WTC11 (cell line): ENCODE data around the gene NDUFV2. TPM values are rescaled to one million over a fixed set of nuclear protein-coding genes. Genes with fewer than 3 reads are reported as not detected.

Source experiments
- CREM ChIP-seq: sonication (generic); formaldehyde crosslinking; IDR thresholded peaks from 2 replicates; pipeline ENCODE4 v1.8.1; 2022; ENCODE audit warnings: mild to moderate bottlenecking, missing genetic modification reagents, moderate library complexity
- FOXJ3 ChIP-seq: sonication (generic); formaldehyde crosslinking; IDR thresholded peaks from 2 replicates; pipeline ENCODE4 v1.9.0; 2021; ENCODE audit warnings: missing genetic modification reagents, mild to moderate bottlenecking, borderline replicate concordance
- GTF2I ChIP-seq: fragments of 250-450 bp; sonication (Bioruptor Pico); conservative IDR thresholded peaks from 2 replicates; pipeline ENCODE4 v1.4.0; 2021; ENCODE audit warnings: mild to moderate bottlenecking
- NFE2L1 ChIP-seq: sonication (generic); formaldehyde crosslinking; IDR thresholded peaks from 2 replicates; pipeline ENCODE4 v1.8.1; 2023; ENCODE audit warnings: missing genetic modification reagents
- NR2C2 ChIP-seq: sonication (generic); formaldehyde crosslinking; IDR thresholded peaks from 2 replicates; pipeline ENCODE4 v1.8.0; 2022; ENCODE audit warnings: mild to moderate bottlenecking, missing genetic modification reagents
- NR3C1 ChIP-seq: sonication (generic); formaldehyde crosslinking; conservative IDR thresholded peaks from 2 replicates; pipeline ENCODE4 v1.8.1; 2023; ENCODE audit warnings: low read depth, mild to moderate bottlenecking, missing genetic modification reagents
- SOX15 ChIP-seq: fragments of 250-450 bp; sonication (Bioruptor Pico); IDR thresholded peaks from 2 replicates; pipeline ENCODE4 v1.9.0; 2021; ENCODE audit warnings: mild to moderate bottlenecking
- TP53 ChIP-seq: sonication (generic); formaldehyde crosslinking; IDR thresholded peaks from 2 replicates; pipeline ENCODE4 v1.8.1; 2023; ENCODE audit warnings: mild to moderate bottlenecking, missing genetic modification reagents
- ZNF121 ChIP-seq: sonication (generic); formaldehyde crosslinking; IDR thresholded peaks from 2 replicates; pipeline ENCODE4 v1.8.0; 2023; ENCODE audit warnings: missing genetic modification reagents
- total RNA-seq: library from RNA; stranded (reverse); gene quantifications from 3 replicates; pipeline ENCODE4 v1.2.3, GENCODE V29; 2021
- TF ChIP-seq, protein P1 (sequence below): sonication (generic); formaldehyde crosslinking; IDR thresholded peaks from 2 replicates; pipeline ENCODE4 v1.8.0; 2023; ENCODE audit warnings: missing genetic modification reagents, mild to moderate bottlenecking, borderline replicate concordance
- TF ChIP-seq, protein P2 (sequence below): sonication (generic); formaldehyde crosslinking; IDR thresholded peaks from 2 replicates; pipeline ENCODE4 v1.8.1; 2022; ENCODE audit warnings: mild to moderate bottlenecking, missing genetic modification reagents, moderate library complexity, borderline replicate concordance
- TF ChIP-seq, protein P3 (sequence below): sonication (generic); formaldehyde crosslinking; IDR thresholded peaks from 2 replicates; pipeline ENCODE4 v1.8.1; 2022; ENCODE audit warnings: low read depth, mild to moderate bottlenecking, moderate library complexity, missing genetic modification reagents, borderline replicate concordance
- TF ChIP-seq, protein P4 (sequence below): sonication (generic); formaldehyde crosslinking; IDR thresholded peaks from 2 replicates; pipeline ENCODE4 v1.8.0; 2023; ENCODE audit warnings: missing genetic modification reagents
- TF ChIP-seq, protein P5 (sequence below): sonication (generic); formaldehyde crosslinking; IDR thresholded peaks from 2 replicates; pipeline ENCODE4 v1.8.1; 2023; ENCODE audit warnings: mild to moderate bottlenecking, moderate library complexity, missing genetic modification reagents
- TF ChIP-seq, protein P6 (sequence below): fragments of 200-600 bp; IDR thresholded peaks from 2 replicates; pipeline ENCODE4 v1.8.0; 2022; ENCODE audit warnings: antibody characterized with exemption
- TF ChIP-seq, protein P7 (sequence below): sonication (generic); formaldehyde crosslinking; IDR thresholded peaks from 2 replicates; pipeline ENCODE4 v1.8.1; 2023; ENCODE audit warnings: mild to moderate bottlenecking, missing genetic modification reagents
- TF ChIP-seq, protein P8 (sequence below): fragments of 250-450 bp; sonication (Bioruptor Pico); IDR thresholded peaks from 2 replicates; pipeline ENCODE4 v1.9.0; 2021; ENCODE audit warnings: mild to moderate bottlenecking
- TF ChIP-seq, protein P9 (sequence below): sonication (generic); formaldehyde crosslinking; IDR thresholded peaks from 2 replicates; pipeline ENCODE4 v1.8.0; 2022; ENCODE audit warnings: missing genetic modification reagents
- TF ChIP-seq, protein P10 (sequence below): sonication (generic); formaldehyde crosslinking; IDR thresholded peaks from 2 replicates; pipeline ENCODE4 v1.8.1; 2023; ENCODE audit warnings: mild to moderate bottlenecking, missing genetic modification reagents, moderate library complexity

Gene NDUFV2
- total RNA-seq, 1 experiment from 2014 or later, result 192 TPM

DNA sequence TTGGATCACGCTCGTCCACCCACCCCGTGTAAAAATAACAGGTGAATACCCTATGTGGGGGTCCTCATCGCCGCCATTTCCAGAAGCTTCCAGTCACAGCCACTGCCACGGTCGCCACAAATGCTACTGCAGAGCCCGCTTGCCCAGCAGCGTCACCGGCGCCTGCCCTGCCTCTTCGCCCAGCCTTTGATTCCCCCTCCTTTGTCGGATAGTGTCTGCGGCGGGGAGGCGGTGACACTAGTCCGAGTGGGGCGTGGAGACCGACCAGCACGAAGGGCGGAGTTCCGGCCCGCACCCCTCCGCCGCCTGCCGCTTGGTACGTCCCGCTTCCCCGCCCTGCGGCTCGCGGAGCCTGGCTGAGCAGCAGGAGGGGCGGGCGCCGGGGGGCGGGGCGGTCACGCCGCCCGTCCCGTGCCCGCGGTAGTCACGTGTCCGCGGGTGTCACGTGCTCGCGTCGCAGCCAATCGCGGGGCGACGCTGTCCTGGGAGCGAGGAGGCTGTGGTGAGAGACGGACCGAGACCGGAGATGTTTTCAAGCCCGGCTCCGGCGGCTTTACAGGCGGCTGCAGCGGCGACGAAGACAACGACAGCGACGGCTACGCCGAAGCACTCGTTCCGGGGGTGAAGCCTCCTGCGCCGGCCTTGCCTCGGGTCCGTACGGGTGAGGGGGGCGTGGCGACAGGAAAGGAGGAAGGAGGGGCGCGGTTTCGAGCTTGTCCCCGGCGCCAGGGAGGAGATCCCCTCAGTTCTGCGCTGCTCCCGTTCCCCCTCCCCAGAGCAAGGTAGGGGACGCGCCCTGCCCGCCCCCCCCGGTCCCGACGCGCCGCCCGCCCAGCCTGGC is 34.0 kb downstream of the NDUFV2 start, which contains the start of gene ANKRD12 (continued):
- TF ChIP-seq, protein P1, sequence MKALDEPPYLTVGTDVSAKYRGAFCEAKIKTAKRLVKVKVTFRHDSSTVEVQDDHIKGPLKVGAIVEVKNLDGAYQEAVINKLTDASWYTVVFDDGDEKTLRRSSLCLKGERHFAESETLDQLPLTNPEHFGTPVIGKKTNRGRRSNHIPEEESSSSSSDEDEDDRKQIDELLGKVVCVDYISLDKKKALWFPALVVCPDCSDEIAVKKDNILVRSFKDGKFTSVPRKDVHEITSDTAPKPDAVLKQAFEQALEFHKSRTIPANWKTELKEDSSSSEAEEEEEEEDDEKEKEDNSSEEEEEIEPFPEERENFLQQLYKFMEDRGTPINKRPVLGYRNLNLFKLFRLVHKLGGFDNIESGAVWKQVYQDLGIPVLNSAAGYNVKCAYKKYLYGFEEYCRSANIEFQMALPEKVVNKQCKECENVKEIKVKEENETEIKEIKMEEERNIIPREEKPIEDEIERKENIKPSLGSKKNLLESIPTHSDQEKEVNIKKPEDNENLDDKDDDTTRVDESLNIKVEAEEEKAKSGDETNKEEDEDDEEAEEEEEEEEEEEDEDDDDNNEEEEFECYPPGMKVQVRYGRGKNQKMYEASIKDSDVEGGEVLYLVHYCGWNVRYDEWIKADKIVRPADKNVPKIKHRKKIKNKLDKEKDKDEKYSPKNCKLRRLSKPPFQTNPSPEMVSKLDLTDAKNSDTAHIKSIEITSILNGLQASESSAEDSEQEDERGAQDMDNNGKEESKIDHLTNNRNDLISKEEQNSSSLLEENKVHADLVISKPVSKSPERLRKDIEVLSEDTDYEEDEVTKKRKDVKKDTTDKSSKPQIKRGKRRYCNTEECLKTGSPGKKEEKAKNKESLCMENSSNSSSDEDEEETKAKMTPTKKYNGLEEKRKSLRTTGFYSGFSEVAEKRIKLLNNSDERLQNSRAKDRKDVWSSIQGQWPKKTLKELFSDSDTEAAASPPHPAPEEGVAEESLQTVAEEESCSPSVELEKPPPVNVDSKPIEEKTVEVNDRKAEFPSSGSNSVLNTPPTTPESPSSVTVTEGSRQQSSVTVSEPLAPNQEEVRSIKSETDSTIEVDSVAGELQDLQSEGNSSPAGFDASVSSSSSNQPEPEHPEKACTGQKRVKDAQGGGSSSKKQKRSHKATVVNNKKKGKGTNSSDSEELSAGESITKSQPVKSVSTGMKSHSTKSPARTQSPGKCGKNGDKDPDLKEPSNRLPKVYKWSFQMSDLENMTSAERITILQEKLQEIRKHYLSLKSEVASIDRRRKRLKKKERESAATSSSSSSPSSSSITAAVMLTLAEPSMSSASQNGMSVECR, result no peak; the same call in 1 of the 2 replicates
- TF ChIP-seq, protein P2, sequence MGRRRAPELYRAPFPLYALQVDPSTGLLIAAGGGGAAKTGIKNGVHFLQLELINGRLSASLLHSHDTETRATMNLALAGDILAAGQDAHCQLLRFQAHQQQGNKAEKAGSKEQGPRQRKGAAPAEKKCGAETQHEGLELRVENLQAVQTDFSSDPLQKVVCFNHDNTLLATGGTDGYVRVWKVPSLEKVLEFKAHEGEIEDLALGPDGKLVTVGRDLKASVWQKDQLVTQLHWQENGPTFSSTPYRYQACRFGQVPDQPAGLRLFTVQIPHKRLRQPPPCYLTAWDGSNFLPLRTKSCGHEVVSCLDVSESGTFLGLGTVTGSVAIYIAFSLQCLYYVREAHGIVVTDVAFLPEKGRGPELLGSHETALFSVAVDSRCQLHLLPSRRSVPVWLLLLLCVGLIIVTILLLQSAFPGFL (CRISPR knock-in tag), result 0 out of 2 replicates have a peak, but pooled peaks have one; percentile 30
- TF ChIP-seq, protein P3, sequence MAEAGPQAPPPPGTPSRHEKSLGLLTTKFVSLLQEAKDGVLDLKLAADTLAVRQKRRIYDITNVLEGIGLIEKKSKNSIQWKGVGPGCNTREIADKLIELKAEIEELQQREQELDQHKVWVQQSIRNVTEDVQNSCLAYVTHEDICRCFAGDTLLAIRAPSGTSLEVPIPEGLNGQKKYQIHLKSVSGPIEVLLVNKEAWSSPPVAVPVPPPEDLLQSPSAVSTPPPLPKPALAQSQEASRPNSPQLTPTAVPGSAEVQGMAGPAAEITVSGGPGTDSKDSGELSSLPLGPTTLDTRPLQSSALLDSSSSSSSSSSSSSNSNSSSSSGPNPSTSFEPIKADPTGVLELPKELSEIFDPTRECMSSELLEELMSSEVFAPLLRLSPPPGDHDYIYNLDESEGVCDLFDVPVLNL (CRISPR knock-in tag), result no peak
- TF ChIP-seq FOXJ3 (no peak), NFE2L1 (CRISPR knock-in tag) (no peak), NR2C2 (CRISPR knock-in tag) (no peak), TP53 (CRISPR knock-in tag) (no peak), NR3C1 (CRISPR knock-in tag) (no peak), CREM (CRISPR knock-in tag) (0 out of 2 replicates have a peak, but pooled peaks have one; percentile 5), ZNF121 (CRISPR knock-in tag) (no peak), SOX15 (no peak), GTF2I (CRISPR knock-in tag) (no peak)
- TF ChIP-seq, protein P4, sequence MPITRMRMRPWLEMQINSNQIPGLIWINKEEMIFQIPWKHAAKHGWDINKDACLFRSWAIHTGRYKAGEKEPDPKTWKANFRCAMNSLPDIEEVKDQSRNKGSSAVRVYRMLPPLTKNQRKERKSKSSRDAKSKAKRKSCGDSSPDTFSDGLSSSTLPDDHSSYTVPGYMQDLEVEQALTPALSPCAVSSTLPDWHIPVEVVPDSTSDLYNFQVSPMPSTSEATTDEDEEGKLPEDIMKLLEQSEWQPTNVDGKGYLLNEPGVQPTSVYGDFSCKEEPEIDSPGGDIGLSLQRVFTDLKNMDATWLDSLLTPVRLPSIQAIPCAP (CRISPR knock-in tag), result no peak; the same call in 1 of the 2 replicates
- TF ChIP-seq, protein P5, sequence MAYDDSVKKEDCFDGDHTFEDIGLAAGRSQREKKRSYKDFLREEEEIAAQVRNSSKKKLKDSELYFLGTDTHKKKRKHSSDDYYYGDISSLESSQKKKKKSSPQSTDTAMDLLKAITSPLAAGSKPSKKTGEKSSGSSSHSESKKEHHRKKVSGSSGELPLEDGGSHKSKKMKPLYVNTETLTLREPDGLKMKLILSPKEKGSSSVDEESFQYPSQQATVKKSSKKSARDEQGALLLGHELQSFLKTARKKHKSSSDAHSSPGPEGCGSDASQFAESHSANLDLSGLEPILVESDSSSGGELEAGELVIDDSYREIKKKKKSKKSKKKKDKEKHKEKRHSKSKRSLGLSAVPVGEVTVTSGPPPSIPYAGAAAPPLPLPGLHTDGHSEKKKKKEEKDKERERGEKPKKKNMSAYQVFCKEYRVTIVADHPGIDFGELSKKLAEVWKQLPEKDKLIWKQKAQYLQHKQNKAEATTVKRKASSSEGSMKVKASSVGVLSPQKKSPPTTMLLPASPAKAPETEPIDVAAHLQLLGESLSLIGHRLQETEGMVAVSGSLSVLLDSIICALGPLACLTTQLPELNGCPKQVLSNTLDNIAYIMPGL (CRISPR knock-in tag), result peak; percentile 76
- TF ChIP-seq, protein P6, sequence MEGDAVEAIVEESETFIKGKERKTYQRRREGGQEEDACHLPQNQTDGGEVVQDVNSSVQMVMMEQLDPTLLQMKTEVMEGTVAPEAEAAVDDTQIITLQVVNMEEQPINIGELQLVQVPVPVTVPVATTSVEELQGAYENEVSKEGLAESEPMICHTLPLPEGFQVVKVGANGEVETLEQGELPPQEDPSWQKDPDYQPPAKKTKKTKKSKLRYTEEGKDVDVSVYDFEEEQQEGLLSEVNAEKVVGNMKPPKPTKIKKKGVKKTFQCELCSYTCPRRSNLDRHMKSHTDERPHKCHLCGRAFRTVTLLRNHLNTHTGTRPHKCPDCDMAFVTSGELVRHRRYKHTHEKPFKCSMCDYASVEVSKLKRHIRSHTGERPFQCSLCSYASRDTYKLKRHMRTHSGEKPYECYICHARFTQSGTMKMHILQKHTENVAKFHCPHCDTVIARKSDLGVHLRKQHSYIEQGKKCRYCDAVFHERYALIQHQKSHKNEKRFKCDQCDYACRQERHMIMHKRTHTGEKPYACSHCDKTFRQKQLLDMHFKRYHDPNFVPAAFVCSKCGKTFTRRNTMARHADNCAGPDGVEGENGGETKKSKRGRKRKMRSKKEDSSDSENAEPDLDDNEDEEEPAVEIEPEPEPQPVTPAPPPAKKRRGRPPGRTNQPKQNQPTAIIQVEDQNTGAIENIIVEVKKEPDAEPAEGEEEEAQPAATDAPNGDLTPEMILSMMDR, result no peak
- TF ChIP-seq, protein P7, sequence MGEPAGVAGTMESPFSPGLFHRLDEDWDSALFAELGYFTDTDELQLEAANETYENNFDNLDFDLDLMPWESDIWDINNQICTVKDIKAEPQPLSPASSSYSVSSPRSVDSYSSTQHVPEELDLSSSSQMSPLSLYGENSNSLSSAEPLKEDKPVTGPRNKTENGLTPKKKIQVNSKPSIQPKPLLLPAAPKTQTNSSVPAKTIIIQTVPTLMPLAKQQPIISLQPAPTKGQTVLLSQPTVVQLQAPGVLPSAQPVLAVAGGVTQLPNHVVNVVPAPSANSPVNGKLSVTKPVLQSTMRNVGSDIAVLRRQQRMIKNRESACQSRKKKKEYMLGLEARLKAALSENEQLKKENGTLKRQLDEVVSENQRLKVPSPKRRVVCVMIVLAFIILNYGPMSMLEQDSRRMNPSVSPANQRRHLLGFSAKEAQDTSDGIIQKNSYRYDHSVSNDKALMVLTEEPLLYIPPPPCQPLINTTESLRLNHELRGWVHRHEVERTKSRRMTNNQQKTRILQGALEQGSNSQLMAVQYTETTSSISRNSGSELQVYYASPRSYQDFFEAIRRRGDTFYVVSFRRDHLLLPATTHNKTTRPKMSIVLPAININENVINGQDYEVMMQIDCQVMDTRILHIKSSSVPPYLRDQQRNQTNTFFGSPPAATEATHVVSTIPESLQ (CRISPR knock-in tag), result no peak
- TF ChIP-seq, protein P8, sequence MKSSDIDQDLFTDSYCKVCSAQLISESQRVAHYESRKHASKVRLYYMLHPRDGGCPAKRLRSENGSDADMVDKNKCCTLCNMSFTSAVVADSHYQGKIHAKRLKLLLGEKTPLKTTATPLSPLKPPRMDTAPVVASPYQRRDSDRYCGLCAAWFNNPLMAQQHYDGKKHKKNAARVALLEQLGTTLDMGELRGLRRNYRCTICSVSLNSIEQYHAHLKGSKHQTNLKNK, result no peak
- TF ChIP-seq, protein P9, sequence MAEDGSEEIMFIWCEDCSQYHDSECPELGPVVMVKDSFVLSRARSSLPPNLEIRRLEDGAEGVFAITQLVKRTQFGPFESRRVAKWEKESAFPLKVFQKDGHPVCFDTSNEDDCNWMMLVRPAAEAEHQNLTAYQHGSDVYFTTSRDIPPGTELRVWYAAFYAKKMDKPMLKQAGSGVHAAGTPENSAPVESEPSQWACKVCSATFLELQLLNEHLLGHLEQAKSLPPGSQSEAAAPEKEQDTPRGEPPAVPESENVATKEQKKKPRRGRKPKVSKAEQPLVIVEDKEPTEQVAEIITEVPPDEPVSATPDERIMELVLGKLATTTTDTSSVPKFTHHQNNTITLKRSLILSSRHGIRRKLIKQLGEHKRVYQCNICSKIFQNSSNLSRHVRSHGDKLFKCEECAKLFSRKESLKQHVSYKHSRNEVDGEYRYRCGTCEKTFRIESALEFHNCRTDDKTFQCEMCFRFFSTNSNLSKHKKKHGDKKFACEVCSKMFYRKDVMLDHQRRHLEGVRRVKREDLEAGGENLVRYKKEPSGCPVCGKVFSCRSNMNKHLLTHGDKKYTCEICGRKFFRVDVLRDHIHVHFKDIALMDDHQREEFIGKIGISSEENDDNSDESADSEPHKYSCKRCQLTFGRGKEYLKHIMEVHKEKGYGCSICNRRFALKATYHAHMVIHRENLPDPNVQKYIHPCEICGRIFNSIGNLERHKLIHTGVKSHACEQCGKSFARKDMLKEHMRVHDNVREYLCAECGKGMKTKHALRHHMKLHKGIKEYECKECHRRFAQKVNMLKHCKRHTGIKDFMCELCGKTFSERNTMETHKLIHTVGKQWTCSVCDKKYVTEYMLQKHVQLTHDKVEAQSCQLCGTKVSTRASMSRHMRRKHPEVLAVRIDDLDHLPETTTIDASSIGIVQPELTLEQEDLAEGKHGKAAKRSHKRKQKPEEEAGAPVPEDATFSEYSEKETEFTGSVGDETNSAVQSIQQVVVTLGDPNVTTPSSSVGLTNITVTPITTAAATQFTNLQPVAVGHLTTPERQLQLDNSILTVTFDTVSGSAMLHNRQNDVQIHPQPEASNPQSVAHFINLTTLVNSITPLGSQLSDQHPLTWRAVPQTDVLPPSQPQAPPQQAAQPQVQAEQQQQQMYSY (CRISPR knock-in tag), result no peak
- TF ChIP-seq, protein P10, sequence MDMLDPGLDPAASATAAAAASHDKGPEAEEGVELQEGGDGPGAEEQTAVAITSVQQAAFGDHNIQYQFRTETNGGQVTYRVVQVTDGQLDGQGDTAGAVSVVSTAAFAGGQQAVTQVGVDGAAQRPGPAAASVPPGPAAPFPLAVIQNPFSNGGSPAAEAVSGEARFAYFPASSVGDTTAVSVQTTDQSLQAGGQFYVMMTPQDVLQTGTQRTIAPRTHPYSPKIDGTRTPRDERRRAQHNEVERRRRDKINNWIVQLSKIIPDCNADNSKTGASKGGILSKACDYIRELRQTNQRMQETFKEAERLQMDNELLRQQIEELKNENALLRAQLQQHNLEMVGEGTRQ (CRISPR knock-in tag), result peak; percentile 100
